ENCODE results near the gene NDUFAF8.

DNA sequence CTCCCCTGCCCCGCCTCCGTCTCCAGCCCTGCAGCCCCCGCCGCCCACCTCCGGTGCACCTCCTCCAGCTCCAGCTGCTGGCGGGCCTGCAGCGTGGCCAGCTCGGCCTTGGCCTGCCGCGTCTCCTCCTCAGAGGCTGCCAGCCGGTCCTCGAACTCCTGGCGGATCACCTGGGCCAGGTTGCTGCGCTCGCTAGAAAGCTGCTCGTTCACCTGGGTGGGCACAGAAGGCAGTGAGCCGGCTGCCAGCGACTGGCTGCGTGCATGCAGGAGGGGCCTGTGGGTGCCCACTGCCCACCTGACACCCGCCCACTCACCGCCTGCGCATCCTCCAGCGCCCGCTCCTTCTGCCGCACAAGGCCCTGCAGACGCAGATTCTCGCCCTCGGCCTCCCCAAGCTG lies 48.5 kb upstream of the NDUFAF8 start:
- TF ChIP-seq, protein P1, sequence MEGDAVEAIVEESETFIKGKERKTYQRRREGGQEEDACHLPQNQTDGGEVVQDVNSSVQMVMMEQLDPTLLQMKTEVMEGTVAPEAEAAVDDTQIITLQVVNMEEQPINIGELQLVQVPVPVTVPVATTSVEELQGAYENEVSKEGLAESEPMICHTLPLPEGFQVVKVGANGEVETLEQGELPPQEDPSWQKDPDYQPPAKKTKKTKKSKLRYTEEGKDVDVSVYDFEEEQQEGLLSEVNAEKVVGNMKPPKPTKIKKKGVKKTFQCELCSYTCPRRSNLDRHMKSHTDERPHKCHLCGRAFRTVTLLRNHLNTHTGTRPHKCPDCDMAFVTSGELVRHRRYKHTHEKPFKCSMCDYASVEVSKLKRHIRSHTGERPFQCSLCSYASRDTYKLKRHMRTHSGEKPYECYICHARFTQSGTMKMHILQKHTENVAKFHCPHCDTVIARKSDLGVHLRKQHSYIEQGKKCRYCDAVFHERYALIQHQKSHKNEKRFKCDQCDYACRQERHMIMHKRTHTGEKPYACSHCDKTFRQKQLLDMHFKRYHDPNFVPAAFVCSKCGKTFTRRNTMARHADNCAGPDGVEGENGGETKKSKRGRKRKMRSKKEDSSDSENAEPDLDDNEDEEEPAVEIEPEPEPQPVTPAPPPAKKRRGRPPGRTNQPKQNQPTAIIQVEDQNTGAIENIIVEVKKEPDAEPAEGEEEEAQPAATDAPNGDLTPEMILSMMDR (IDR thresholded peaks at IDR 0.05; ENCODE audit: insufficient read depth, low read length, poor library complexity, severe bottlenecking): no peak
- no peak for TF ChIP-seq EZH2phosphoT487 (conservative IDR thresholded peaks at IDR 0.05; ENCODE audit: low read length)
